Keratinocyte (primary cell): ENCODE results near the gene KIDINS220. TPM values are rescaled to one million over a fixed set of nuclear protein-coding genes. Genes with fewer than 3 reads are reported as not detected.

Experiments
- DNase-seq: peaks from one replicate; pipeline ENCODE4 v3.0.0-alpha.2; 2011; ENCODE audit warnings: low read depth, missing footprints, low spot score
- FAIRE-seq: peaks from 2 replicates; lab custom pipeline; 2011; peaks lifted over from hg19 to GRCh38; lab: Jason Lieb, UNC
- H2AFZ ChIP-seq: 2 replicates; pipeline ENCODE4 v1.6.0; 2012; ENCODE audit warnings: low read length, control low read depth, inconsistent platforms; ENCODE audit not compliant: control insufficient read depth
- H3K27ac ChIP-seq: 2 replicates; pipeline ENCODE4 v1.5.1; 2011; ENCODE audit warnings: low read length; ENCODE audit not compliant: control insufficient read depth, insufficient read depth
- H3K27me3 ChIP-seq: 3 replicates; pipeline ENCODE4 v1.6.0; 2011; ENCODE audit warnings: low read length; ENCODE audit not compliant: control insufficient read depth, insufficient read depth; ENCODE audit errors: extremely low read depth
- H3K36me3 ChIP-seq, 2 experiments: 2 replicates in 1 of 2; 3 replicates in 1 of 2; pipeline ENCODE4 v1.5.1; 2011; ENCODE audit warnings: low read length in 2 of 2, mild to moderate bottlenecking in 1 of 2; ENCODE audit not compliant: control insufficient read depth in 2 of 2, insufficient read depth in 2 of 2; ENCODE audit errors: extremely low read depth in 1 of 2
- H3K4me1 ChIP-seq: 3 replicates; pipeline ENCODE4 v1.5.1; 2011; ENCODE audit warnings: low read length; ENCODE audit not compliant: control insufficient read depth, insufficient read depth; ENCODE audit errors: extremely low read depth
- H3K4me2 ChIP-seq: 3 replicates; pipeline ENCODE4 v1.6.0; 2011; ENCODE audit warnings: low read depth, low read length; ENCODE audit not compliant: control insufficient read depth, insufficient read depth; ENCODE audit errors: extremely low read depth
- H3K4me3 ChIP-seq, 3 experiments: fragments of 200-600 bp in 1 of 3; sonication (generic) in 1 of 3; 2 replicates in 2 of 3; 3 replicates in 1 of 3; pipeline ENCODE4 v1.5.1; 2011 to 2016; ENCODE audit warnings: low read length in 3 of 3, mild to moderate bottlenecking in 3 of 3, control low read depth in 2 of 3, inconsistent platforms in 1 of 3, low read depth in 1 of 3, mixed read lengths in 1 of 3, mixed run types in 1 of 3, moderate library complexity in 1 of 3; ENCODE audit not compliant: control insufficient read depth in 2 of 3, insufficient read depth in 2 of 3; ENCODE audit errors: extremely low read depth in 1 of 3
- H3K79me2 ChIP-seq: 2 replicates; pipeline ENCODE4 v1.6.0; 2012; ENCODE audit warnings: low read length; ENCODE audit not compliant: control insufficient read depth, insufficient read depth
- H3K9ac ChIP-seq: 3 replicates; pipeline ENCODE4 v1.6.0; 2011; ENCODE audit warnings: low read length; ENCODE audit not compliant: control insufficient read depth, insufficient read depth; ENCODE audit errors: extremely low read depth
- H3K9me1 ChIP-seq: 3 replicates; pipeline ENCODE4 v1.6.0; 2011; ENCODE audit warnings: low read length; ENCODE audit not compliant: control insufficient read depth, insufficient read depth; ENCODE audit errors: extremely low read depth
- H3K9me3 ChIP-seq: 2 replicates; pipeline ENCODE4 v1.5.1; 2012; ENCODE audit warnings: low read depth, low read length; ENCODE audit not compliant: control insufficient read depth
- H4K20me1 ChIP-seq: 3 replicates; pipeline ENCODE4 v1.6.0; 2011; ENCODE audit warnings: low read length; ENCODE audit not compliant: control insufficient read depth, insufficient read depth; ENCODE audit errors: extremely low read depth
- CTCF ChIP-seq, 3 experiments: IDR thresholded peaks in 1 of 3; conservative IDR thresholded peaks in 1 of 3; optimal IDR thresholded peaks in 1 of 3; 2 replicates in 2 of 3; 3 replicates in 1 of 3; pipeline versions ENCODE3 to v1.5.1; 2011; ENCODE audit warnings: low read length in 3 of 3, mild to moderate bottlenecking in 3 of 3, moderate library complexity in 2 of 3, control low read depth in 1 of 3, inconsistent platforms in 1 of 3; ENCODE audit not compliant: insufficient read depth in 2 of 3; ENCODE audit errors: extremely low read depth in 1 of 3
- EZH2 ChIP-seq: IDR thresholded peaks from one replicate; pipeline ENCODE4 v1.6.1; 2012; ENCODE audit warnings: inconsistent platforms, mild to moderate bottlenecking, low read length, moderate library complexity
- dilution Hi-C: fragments of 300-500 bp; cut with MboI; formaldehyde crosslinking; loops from one replicate; pipeline ENCODE4 v1.7.0; 2020; ENCODE audit warnings: low sequenced_read_pairs; ENCODE audit not compliant: extremely low pct_ligation_motif_present
- polyA plus RNA-seq, 5 experiments: library from polyadenylated mRNA; depleted of rRNA in 3 of 5; stranded (reverse) in 3 of 5; stranded (forward) in 1 of 5; unstranded in 1 of 5; fragments of >200 nt; gene quantifications; 1 replicate in 1 of 5; 2 replicates in 3 of 5; 3 replicates in 1 of 5; pipeline versions ENCODE4 v1.2.1 to v1.2.3, GENCODE V29; 2011 to 2012; ENCODE audit warnings: missing spikeins in 2 of 5, low read depth in 1 of 5, low replicate concordance in 1 of 5

The KIDINS220 gene
- polyA plus RNA-seq, 1 donor (not counting 4 experiments of a cell fraction or from before 2014, with no cell fraction given), result 28.8 TPM

- Histone ChIP-seq H3K9me3 (no peaks in the 10 kb centered on the region), H3K4me2 (peak overlapping the region; percentile 97), H2AFZ (peak overlapping the region; percentile 91), H3K36me3 (no peaks in the 10 kb centered on the region), H3K4me3 (peak overlapping the region; percentile 15 to 68 (median 63)), H3K27ac (no peak overlapping the region), H3K9ac (peak overlapping the region; percentile 13), H3K79me2 (no peaks in the 10 kb centered on the region), H3K4me1 (peaks cover 10% of the 10 kb centered on the region), H3K27me3 (no peaks in the 10 kb centered on the region), H4K20me1 (no peaks in the 10 kb centered on the region), H3K9me1 (no peaks in the 10 kb centered on the region)
- DNase-seq (no peak), FAIRE-seq (peak; percentile 46)
- peak; percentile 71 to 94 (median 84) for TF ChIP-seq CTCF (optimal IDR thresholded peaks at IDR 0.05 in 1 of 3, IDR thresholded peaks at IDR 0.05 in 1 of 3, conservative IDR thresholded peaks at IDR 0.05 in 1 of 3; ENCODE audit: extremely low read depth in 1 of 3, insufficient read depth in 2 of 3, low read length in 3 of 3)
- TF ChIP-seq EZH2, result no peak
- dilution Hi-C loops, result no loop called here
These were observed 144.1 kb downstream of the KIDINS220 start for GRCh38 chr2:8693157-8693821.

DNA sequence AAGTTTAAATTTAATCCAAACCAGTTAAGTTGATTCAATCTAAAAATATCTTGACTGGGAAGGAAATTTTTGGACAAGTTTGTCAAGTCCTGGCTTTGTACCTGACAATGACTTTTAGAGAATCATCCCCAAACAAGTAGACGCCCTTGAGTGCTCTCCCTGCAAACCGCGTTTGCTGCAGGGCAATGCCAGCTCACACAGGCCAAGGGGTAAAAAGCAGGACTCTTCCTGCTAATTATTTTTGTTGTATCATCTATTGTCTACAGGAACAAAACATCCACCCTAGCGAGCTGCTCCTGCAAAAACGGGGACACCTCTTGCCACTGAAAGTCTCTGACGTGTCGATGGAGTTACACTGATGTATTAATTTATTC, 144.6 kb downstream of the KIDINS220 start:
- Histone ChIP-seq H3K9me3 (no peaks in the 10 kb centered on the region), H3K27me3 (no peaks in the 10 kb centered on the region), H2AFZ (peak overlapping the region; percentile 91), H3K4me2 (peak overlapping the region; percentile 97), H4K20me1 (no peaks in the 10 kb centered on the region), H3K27ac (no peak overlapping the region), H3K4me1 (peaks cover 10% of the 10 kb centered on the region), H3K9me1 (no peaks in the 10 kb centered on the region), H3K79me2 (no peaks in the 10 kb centered on the region), H3K36me3 (no peaks in the 10 kb centered on the region), H3K9ac (peak overlapping the region; percentile 13), H3K4me3 (peak overlapping the region in 2 of 3 experiments; percentile 63 to 68)
- TF ChIP-seq EZH2 (no peak), CTCF (optimal IDR thresholded peaks at IDR 0.05 in 1 of 3, IDR thresholded peaks at IDR 0.05 in 1 of 3, conservative IDR thresholded peaks at IDR 0.05 in 1 of 3; ENCODE audit: extremely low read depth in 1 of 3, insufficient read depth in 2 of 3, low read length in 3 of 3) (no peak)
- peak; percentile 41 for FAIRE-seq
- dilution Hi-C loops, result no loop called here
- DNase-seq, result no peak
